ENCODE measurements around the gene SLC25A4.
"Not testable (repeated sequence)": the region's sequence is repeated elsewhere in the genome, so short reads cannot be mapped to it uniquely, and the experiment has no call there.

SLC25A4 gene

GRCh38 chr4:185109736-185110135, 33.3 kb upstream of the SLC25A4 start:
- no peak for TF ChIP-seq CTCF (IDR thresholded peaks at IDR 0.05; ENCODE audit: low read depth, low read length, missing control alignments)
- DNase-seq (ENCODE audit: low read depth) = no peak
- H3K4me3 ChIP-seq (ENCODE audit: low read depth, low read length) = no peak overlapping the region

- DNase-seq (ENCODE audit: low read depth) = no peak
- H3K4me3 ChIP-seq (ENCODE audit: low read depth, low read length) = no peak overlapping the region
- TF ChIP-seq CTCF (IDR thresholded peaks at IDR 0.05; ENCODE audit: low read depth, low read length, missing control alignments) = no peak
Measured at GRCh38 chr4:185110375-185110823, 32.7 kb upstream of the SLC25A4 start.

- TF ChIP-seq CTCF (IDR thresholded peaks at IDR 0.05; ENCODE audit: low read depth, low read length, missing control alignments) = no peak
- no peak overlapping the region for H3K4me3 ChIP-seq (ENCODE audit: low read depth, low read length)
- DNase-seq (ENCODE audit: low read depth) = no peak
Measured at GRCh38 chr4:185112104-185112503, 31.0 kb upstream of the SLC25A4 start.

GRCh38 chr4:185113340-185113739, 29.7 kb upstream of the SLC25A4 start:
- H3K4me3 ChIP-seq (ENCODE audit: low read depth, low read length) = no peak overlapping the region
- no peak for DNase-seq (ENCODE audit: low read depth)
- TF ChIP-seq CTCF (IDR thresholded peaks at IDR 0.05; ENCODE audit: low read depth, low read length, missing control alignments) = no peak

GRCh38 chr4:185115827-185116232, 27.2 kb upstream of the SLC25A4 start:
- no peak overlapping the region for H3K4me3 ChIP-seq (ENCODE audit: low read depth, low read length)
- no peak for TF ChIP-seq CTCF (IDR thresholded peaks at IDR 0.05; ENCODE audit: low read depth, low read length, missing control alignments)
- DNase-seq (ENCODE audit: low read depth) = no peak

GRCh38 chr4:185117300-185117934, 25.6 kb upstream of the SLC25A4 start:
- no peak for TF ChIP-seq CTCF (IDR thresholded peaks at IDR 0.05; ENCODE audit: low read depth, low read length, missing control alignments)
- H3K4me3 ChIP-seq (ENCODE audit: low read depth, low read length) = no peak overlapping the region
- no peak for DNase-seq (ENCODE audit: low read depth)

- no peak for DNase-seq (ENCODE audit: low read depth)
- TF ChIP-seq CTCF (IDR thresholded peaks at IDR 0.05; ENCODE audit: low read depth, low read length, missing control alignments) = no peak
- H3K4me3 ChIP-seq (ENCODE audit: low read depth, low read length) = no peak overlapping the region
Measured at GRCh38 chr4:185118876-185119275, 24.2 kb upstream of the SLC25A4 start.

- not testable (repeated sequence) for H3K4me3 ChIP-seq (ENCODE audit: low read depth, low read length); DNase-seq (ENCODE audit: low read depth)
Measured at GRCh38 chr4:185119467-185119866, 23.6 kb upstream of the SLC25A4 start.
